Keratinocyte (primary cell): ENCODE results near the gene SMIM35.

Source experiments
- CTCF ChIP-seq, 3 experiments: IDR thresholded peaks in 1 of 3; conservative IDR thresholded peaks in 1 of 3; optimal IDR thresholded peaks in 1 of 3; 2 replicates in 2 of 3; 3 replicates in 1 of 3; pipeline versions ENCODE3 to v1.5.1; 2011; ENCODE audit warnings: low read length in 3 of 3, mild to moderate bottlenecking in 3 of 3, moderate library complexity in 2 of 3, control low read depth in 1 of 3, inconsistent platforms in 1 of 3; ENCODE audit not compliant: insufficient read depth in 2 of 3; ENCODE audit errors: extremely low read depth in 1 of 3
- EZH2 ChIP-seq: IDR thresholded peaks from one replicate; pipeline ENCODE4 v1.6.1; 2012; ENCODE audit warnings: inconsistent platforms, mild to moderate bottlenecking, low read length, moderate library complexity

- TF ChIP-seq EZH2 (no peak), CTCF (optimal IDR thresholded peaks at IDR 0.05 in 1 of 3, IDR thresholded peaks at IDR 0.05 in 1 of 3, conservative IDR thresholded peaks at IDR 0.05 in 1 of 3; ENCODE audit: extremely low read depth in 1 of 3, insufficient read depth in 2 of 3, low read length in 3 of 3) (no peak)
Measured at GRCh38 chr11:118001494-118001971, 85.2 kb downstream of the SMIM35 start.
